ENCODE results near the gene OR7G1. TPM values are rescaled to one million over a fixed set of nuclear protein-coding genes. Genes with fewer than 3 reads are reported as not detected.

Gene OR7G1
- total and polyA plus RNA-seq, 4 donors: not detected

DNA sequence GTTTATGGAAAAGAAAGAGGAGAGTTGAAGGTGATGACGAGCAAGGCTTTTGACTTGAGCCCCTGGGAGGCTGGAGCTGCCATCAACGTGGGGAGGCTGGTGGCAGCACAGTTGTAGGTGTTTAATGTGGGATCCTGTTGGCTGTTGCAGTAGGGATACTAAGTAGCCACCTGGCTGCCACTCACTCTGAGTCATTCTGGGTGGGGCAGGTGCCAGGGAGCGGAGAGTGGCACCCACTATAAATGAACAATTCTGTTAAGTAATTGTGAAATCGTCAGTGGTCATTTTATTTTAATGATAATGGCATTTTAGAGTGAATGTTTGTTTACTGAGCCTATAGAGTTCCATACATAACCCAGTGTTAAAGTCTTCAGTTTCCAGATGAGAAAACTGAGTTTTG lies 34.4 kb upstream of the OR7G1 start:
- DNase-seq (no peak), ATAC-seq (ENCODE audit: insufficient read depth, low FRiP score) (no peak)
- Histone ChIP-seq H3K4me1 (ENCODE audit: control insufficient read depth in 5 of 5, insufficient read depth in 5 of 5, low read length in 5 of 5) (peaks cover 0 to 11% (median 0%) of the 10 kb centered on the region in 5 donors), H3K27me3 (ENCODE audit: control insufficient read depth in 3 of 3, insufficient read depth in 3 of 3, low read length in 2 of 3) (no peaks in the 10 kb centered on the region), H3K36me3 (ENCODE audit: control insufficient read depth in 4 of 4, insufficient read depth in 4 of 4, low read length in 4 of 4) (peaks cover 0 to 40% (median 18%) of the 10 kb centered on the region in 4 donors), H3K9me3 (ENCODE audit: control insufficient read depth in 4 of 4, insufficient read depth in 3 of 4, low read length in 3 of 4) (peaks cover 7 to 33% (median 13%) of the 10 kb centered on the region in 4 donors), H3K27ac (ENCODE audit: low read depth in 1 of 2, low read length in 1 of 2) (no peak overlapping the region), H3K4me3 (no peak overlapping the region), H3K9ac (ENCODE audit: insufficient read depth in 1 of 2, low read length in 2 of 2) (no peak overlapping the region)
- TF ChIP-seq, protein P1, sequence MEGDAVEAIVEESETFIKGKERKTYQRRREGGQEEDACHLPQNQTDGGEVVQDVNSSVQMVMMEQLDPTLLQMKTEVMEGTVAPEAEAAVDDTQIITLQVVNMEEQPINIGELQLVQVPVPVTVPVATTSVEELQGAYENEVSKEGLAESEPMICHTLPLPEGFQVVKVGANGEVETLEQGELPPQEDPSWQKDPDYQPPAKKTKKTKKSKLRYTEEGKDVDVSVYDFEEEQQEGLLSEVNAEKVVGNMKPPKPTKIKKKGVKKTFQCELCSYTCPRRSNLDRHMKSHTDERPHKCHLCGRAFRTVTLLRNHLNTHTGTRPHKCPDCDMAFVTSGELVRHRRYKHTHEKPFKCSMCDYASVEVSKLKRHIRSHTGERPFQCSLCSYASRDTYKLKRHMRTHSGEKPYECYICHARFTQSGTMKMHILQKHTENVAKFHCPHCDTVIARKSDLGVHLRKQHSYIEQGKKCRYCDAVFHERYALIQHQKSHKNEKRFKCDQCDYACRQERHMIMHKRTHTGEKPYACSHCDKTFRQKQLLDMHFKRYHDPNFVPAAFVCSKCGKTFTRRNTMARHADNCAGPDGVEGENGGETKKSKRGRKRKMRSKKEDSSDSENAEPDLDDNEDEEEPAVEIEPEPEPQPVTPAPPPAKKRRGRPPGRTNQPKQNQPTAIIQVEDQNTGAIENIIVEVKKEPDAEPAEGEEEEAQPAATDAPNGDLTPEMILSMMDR (IDR thresholded peaks at IDR 0.05; ENCODE audit: control extremely low read depth, extremely low read depth): no peak
- 94% methylated on average over 4 of the region's 4 CpGs for WGBS, 2 donors

- Histone ChIP-seq H3K4me3 (no peak overlapping the region), H3K27me3 (ENCODE audit: control insufficient read depth in 3 of 3, insufficient read depth in 3 of 3, low read length in 2 of 3) (no peaks in the 10 kb centered on the region), H3K9me3 (ENCODE audit: control insufficient read depth in 4 of 4, insufficient read depth in 3 of 4, low read length in 3 of 4) (peaks cover 9 to 32% (median 17%) of the 10 kb centered on the region in 4 donors), H3K36me3 (ENCODE audit: control insufficient read depth in 4 of 4, insufficient read depth in 4 of 4, low read length in 4 of 4) (peaks cover 0 to 35% (median 18%) of the 10 kb centered on the region in 4 donors), H3K9ac (ENCODE audit: insufficient read depth in 1 of 2, low read length in 2 of 2) (no peak overlapping the region), H3K4me1 (ENCODE audit: control insufficient read depth in 5 of 5, insufficient read depth in 5 of 5, low read length in 5 of 5) (peaks cover 0 to 11% (median 0%) of the 10 kb centered on the region in 5 donors), H3K27ac (ENCODE audit: low read depth in 1 of 2, low read length in 1 of 2) (no peak overlapping the region)
- ATAC-seq (ENCODE audit: insufficient read depth, low FRiP score) (no peak), DNase-seq (no peak)
- TF ChIP-seq, protein P1 (IDR thresholded peaks at IDR 0.05; ENCODE audit: control extremely low read depth, extremely low read depth): no peak
- WGBS, 2 donors: 93 to 98% methylated on average over 3 of the region's 3 CpGs
Measured at GRCh38 chr19:9148697-9149096, 33.1 kb upstream of the OR7G1 start.

DNA sequence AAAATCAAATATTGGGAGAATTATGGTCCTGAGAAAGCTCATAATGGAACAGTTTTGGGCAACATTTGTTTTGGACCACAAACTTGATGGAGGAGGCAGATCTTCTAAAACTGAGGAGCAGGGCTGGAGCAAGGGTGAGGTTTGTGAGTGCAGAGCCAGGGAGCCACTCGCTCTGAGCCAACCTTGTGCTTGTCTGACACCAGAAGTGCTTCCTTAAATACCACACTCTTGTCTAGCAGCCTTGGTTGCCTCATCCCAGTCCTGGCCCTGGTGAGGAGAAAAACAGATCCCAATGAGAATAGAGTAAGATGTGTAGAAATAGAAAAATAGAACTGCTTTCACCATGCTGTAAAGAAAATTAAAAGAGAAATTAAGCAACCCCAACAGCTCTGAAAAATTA lies 31.3 kb upstream of the OR7G1 start:
- 98 to 100% methylated on average over 1 of the region's 1 CpG for WGBS, 2 donors
- ATAC-seq (ENCODE audit: insufficient read depth, low FRiP score) (no peak), DNase-seq (no peak)
- H3K36me3 ChIP-seq (ENCODE audit: control insufficient read depth in 4 of 4, insufficient read depth in 4 of 4, low read length in 4 of 4): peaks cover 0 to 19% (median 14%) of the 10 kb centered on the region in 4 donors
- H3K4me3 ChIP-seq: no peak overlapping the region
- H3K4me1 ChIP-seq (ENCODE audit: control insufficient read depth in 5 of 5, insufficient read depth in 5 of 5, low read length in 5 of 5): peaks cover 0 to 11% (median 0%) of the 10 kb centered on the region in 5 donors
- H3K27ac ChIP-seq (ENCODE audit: low read depth in 1 of 2, low read length in 1 of 2): no peak overlapping the region
- no peaks in the 10 kb centered on the region for H3K27me3 ChIP-seq (ENCODE audit: control insufficient read depth in 3 of 3, insufficient read depth in 3 of 3, low read length in 2 of 3)
- H3K9me3 ChIP-seq (ENCODE audit: control insufficient read depth in 4 of 4, insufficient read depth in 3 of 4, low read length in 3 of 4): peaks cover 6 to 25% (median 15%) of the 10 kb centered on the region in 4 donors
- no peak overlapping the region for H3K9ac ChIP-seq (ENCODE audit: insufficient read depth in 1 of 2, low read length in 2 of 2)
- TF ChIP-seq, protein P1 (IDR thresholded peaks at IDR 0.05; ENCODE audit: control extremely low read depth, extremely low read depth): no peak

GRCh38 chr19:9144920-9145319 lies 29.4 kb upstream of the OR7G1 start:
- Histone ChIP-seq H3K27ac (ENCODE audit: low read depth in 1 of 2, low read length in 1 of 2) (no peak overlapping the region), H3K4me1 (ENCODE audit: control insufficient read depth in 5 of 5, insufficient read depth in 5 of 5, low read length in 5 of 5) (peaks cover 0 to 10% (median 6%) of the 10 kb centered on the region in 5 donors), H3K4me3 (no peak overlapping the region), H3K9me3 (ENCODE audit: control insufficient read depth in 4 of 4, insufficient read depth in 3 of 4, low read length in 3 of 4) (peaks cover 4 to 21% (median 14%) of the 10 kb centered on the region in 4 donors), H3K9ac (ENCODE audit: insufficient read depth in 1 of 2, low read length in 2 of 2) (no peak overlapping the region), H3K36me3 (ENCODE audit: control insufficient read depth in 4 of 4, insufficient read depth in 4 of 4, low read length in 4 of 4) (peaks cover 0 to 22% (median 13%) of the 10 kb centered on the region in 4 donors), H3K27me3 (ENCODE audit: control insufficient read depth in 3 of 3, insufficient read depth in 3 of 3, low read length in 2 of 3) (no peaks in the 10 kb centered on the region)
- 97% methylated on average over 5 of the region's 5 CpGs for WGBS, 2 donors
- TF ChIP-seq, protein P1 (IDR thresholded peaks at IDR 0.05; ENCODE audit: control extremely low read depth, extremely low read depth): no peak
- DNase-seq (no peak), ATAC-seq (ENCODE audit: insufficient read depth, low FRiP score) (no peak)

Data from lung (tissue), 12 donors.